Measurements from ENCODE around the gene COL13A1.
A peak's percentile ranks its signal among the peaks of the same experiment; 100 is the strongest.

Gene COL13A1

DNA sequence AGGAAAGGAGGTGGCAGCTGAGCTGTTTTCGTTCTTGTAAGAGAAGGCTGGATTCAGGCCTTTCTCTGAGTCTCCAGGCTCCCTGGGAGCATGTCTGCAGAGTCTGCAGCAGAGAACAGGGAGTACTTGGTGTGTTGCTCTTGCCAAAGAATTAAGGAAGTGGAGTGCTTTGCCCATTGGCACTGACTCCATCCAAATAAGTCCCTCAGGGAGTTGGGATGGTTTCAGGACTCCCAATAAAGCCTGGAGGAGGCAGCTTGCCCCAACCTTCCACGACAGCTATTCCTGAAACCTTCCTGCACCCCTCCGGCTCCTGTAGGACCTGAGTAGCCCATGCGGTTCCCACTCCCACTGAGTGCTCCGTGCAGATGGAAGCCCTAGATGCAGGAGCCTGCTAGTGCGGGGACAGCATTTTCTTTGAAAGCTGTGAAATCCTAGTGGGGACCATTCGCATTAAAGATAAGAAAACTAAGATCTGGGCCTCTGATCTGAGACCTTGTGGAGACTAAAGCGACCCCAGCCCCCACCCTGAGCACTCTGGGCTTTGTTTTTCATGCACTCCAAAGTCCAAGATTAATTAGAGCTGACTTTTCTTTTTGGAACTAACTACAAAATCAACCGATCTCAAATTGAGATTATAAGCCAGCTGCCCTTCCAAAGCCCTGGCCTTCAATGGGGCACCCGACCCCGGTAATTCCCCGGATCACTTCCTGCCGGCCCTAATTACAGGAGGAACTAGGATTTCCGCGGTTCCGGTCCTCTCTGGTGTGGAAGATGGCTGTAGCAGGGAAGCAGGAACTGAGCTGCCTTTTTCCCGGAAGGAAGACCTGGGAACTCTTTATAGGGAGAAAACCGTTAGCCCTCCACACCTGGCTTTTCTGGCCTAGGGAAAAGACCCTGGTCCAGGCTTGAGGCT, 110.2 kb downstream of the COL13A1 start:
- no peak for DNase-seq (ENCODE audit: low read depth)
- TF ChIP-seq, protein P1, sequence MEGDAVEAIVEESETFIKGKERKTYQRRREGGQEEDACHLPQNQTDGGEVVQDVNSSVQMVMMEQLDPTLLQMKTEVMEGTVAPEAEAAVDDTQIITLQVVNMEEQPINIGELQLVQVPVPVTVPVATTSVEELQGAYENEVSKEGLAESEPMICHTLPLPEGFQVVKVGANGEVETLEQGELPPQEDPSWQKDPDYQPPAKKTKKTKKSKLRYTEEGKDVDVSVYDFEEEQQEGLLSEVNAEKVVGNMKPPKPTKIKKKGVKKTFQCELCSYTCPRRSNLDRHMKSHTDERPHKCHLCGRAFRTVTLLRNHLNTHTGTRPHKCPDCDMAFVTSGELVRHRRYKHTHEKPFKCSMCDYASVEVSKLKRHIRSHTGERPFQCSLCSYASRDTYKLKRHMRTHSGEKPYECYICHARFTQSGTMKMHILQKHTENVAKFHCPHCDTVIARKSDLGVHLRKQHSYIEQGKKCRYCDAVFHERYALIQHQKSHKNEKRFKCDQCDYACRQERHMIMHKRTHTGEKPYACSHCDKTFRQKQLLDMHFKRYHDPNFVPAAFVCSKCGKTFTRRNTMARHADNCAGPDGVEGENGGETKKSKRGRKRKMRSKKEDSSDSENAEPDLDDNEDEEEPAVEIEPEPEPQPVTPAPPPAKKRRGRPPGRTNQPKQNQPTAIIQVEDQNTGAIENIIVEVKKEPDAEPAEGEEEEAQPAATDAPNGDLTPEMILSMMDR (IDR thresholded peaks at IDR 0.05; ENCODE audit: insufficient read depth, low read depth, low read length, missing control alignments) = no peak
- H3K4me3 ChIP-seq (ENCODE audit: low read depth, low read length) = no peak overlapping the region

DNA sequence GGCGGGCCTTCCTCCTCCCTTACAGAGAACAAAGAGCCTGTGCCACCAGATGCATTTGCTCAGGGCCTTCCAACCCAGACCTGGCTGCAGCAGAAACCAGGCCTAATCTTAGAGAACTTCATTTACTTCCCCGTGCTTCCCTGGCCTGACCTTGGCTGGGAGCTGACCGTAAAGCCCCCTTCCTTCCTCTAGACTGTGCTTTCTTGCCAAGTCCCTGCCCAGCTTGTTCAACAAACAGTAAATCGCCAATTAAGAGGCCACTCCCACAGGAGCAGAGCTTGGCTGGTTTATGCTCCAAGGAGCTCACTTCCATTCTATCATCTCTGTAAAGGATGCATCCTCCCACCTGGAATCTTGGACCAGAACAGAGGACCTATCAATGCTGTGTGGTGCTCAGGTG, 110.9 kb downstream of the COL13A1 start:
- no peak overlapping the region for H3K4me3 ChIP-seq (ENCODE audit: low read depth, low read length)
- no peak for DNase-seq (ENCODE audit: low read depth)
- TF ChIP-seq, protein P1 (IDR thresholded peaks at IDR 0.05; ENCODE audit: insufficient read depth, low read depth, low read length, missing control alignments) = no peak

DNA sequence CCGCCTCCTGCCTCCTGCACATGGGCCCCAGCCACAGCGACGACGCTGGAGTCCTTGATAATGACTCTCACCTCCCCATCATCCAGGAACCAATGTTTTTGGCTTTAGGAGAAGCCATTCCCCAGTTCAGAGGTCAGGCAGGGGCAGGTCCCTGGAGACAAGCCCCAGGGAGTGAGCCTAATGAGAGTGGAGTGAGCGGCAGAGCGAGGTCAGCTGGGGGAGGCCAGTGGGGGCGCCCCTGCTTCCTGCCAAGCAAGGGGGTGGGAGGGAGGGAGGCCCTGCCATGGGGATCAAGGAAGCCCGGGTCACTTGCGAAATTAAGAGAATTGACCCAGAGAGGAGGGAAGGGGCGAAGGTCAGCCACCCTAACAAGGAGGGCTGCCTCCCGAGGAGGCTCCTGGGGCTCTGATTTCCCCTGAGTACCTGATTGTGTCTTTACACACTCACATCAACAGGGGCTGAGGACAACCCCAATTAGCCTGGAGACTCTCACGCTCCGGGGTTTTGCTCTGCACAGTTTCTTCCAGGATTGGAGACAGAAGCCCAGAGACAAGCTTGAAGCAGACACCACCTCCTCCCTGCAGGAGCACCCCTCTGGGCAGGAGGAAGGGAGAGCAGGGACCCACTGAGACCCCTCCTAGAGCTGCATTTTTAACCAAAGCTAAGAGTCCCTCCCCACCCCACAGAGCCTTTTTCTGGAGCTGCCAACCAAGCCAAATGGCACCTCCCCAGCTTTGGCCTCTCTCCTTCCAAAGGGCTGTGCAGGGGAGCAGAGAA, 112.1 kb downstream of the COL13A1 start:
- TF ChIP-seq, protein P1 (IDR thresholded peaks at IDR 0.05; ENCODE audit: insufficient read depth, low read depth, low read length, missing control alignments) = no peak
- DNase-seq (ENCODE audit: low read depth) = no peak
- no peak overlapping the region for H3K4me3 ChIP-seq (ENCODE audit: low read depth, low read length)

DNA sequence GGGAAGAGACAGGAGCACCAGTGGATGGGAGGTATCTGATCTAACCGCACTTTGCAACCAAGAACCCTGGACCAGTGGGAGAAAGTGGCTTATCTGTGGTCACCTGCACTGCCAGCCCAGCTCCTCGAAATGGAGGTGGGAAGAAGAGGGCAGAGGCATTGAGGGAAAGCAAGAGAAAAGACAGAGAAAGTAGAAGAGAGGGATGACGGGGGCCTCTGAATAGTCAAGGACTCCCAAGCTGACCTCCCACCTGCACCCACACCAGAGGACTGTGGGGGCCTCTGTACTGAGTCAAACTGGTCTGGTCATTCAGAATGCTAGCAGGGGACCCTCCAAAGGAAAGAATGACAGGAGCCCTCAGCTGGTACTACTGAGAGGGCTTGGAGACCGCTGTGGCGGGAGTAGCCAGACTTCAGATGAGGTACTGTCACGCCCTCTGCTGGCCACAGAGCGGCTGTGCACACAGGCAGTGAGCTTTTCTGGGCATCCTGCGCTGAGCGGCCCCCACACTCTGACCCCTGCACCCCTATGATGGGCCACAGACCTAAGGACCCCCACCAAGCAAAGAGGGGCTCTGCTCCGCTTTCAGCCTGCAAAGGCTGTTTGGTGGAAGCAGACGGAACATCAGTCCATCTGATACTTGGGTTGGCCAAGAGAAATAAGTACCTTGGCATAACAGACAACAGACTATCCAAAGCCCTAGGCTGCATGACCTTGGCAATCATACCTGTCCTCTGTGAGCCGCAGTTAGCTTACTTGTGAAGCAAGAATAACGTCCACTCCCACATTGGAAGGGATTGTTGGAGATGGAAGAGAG, 112.9 kb downstream of the COL13A1 start:
- TF ChIP-seq, protein P1 (IDR thresholded peaks at IDR 0.05; ENCODE audit: insufficient read depth, low read depth, low read length, missing control alignments) = peak; percentile 93
- DNase-seq (ENCODE audit: low read depth) = peak; percentile 63
- H3K4me3 ChIP-seq (ENCODE audit: low read depth, low read length) = no peak overlapping the region

DNA sequence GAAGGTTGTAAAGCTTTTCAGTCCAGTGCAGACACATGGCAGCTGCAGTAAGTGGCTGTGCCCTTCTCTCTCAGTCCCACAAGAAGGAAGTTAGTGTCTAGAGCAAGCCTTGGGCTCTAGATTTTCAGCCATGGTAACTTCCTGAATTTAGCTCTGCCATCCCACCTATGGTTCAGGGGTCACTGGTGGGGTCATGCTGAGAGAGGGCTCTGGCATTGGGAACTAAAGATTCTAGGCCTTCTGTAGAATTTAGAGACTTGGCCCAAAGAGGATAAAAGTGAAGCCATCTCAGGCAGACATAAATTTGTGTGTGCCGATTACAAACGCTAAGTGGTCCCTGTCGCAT, 113.5 kb downstream of the COL13A1 start:
- no peak for DNase-seq (ENCODE audit: low read depth)
- TF ChIP-seq, protein P1 (IDR thresholded peaks at IDR 0.05; ENCODE audit: insufficient read depth, low read depth, low read length, missing control alignments) = no peak

DNA sequence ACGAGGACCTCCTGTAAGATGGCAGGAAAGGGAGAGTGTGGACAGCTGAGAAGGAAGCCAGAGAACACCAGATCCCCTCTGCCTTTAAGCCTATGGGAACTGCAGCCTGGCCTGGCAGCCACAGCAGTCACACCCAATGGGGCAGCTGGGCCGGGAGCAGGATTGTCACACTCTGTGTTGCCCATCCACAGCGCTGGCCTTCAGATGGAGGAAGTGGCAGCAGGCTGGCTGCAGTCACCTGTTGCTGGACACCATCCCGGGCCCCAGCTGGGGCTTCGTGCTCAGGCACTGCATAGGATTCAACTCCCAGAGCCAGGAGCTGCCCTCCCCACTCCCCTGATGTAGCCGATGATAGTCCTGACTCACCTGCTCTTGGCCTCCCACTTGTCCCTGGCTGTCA, 114.4 kb downstream of the COL13A1 start:
- no peak overlapping the region for H3K4me3 ChIP-seq (ENCODE audit: low read depth, low read length)
- TF ChIP-seq, protein P1 (IDR thresholded peaks at IDR 0.05; ENCODE audit: insufficient read depth, low read depth, low read length, missing control alignments) = no peak
- DNase-seq (ENCODE audit: low read depth) = no peak

More for the DNA sequence above, 113.5 kb downstream of the COL13A1 start:
- H3K4me3 ChIP-seq (ENCODE audit: low read depth, low read length) = no peak overlapping the region

Measured in GM12865 (cell line).